Stimulated activated CD4-positive, alpha-beta T cell treated with anti-CD3 and anti-CD28 coated beads, Interleukin-4, amount 100 ng/mL, for 4 hours (primary cell): Measurements from ENCODE around the gene RASSF3.

ENCODE experiments used
- DNase-seq, 2 experiments: peaks; one replicate each; pipeline ENCODE4 v3.0.0-alpha.2; 2020

The RASSF3 gene

DNA sequence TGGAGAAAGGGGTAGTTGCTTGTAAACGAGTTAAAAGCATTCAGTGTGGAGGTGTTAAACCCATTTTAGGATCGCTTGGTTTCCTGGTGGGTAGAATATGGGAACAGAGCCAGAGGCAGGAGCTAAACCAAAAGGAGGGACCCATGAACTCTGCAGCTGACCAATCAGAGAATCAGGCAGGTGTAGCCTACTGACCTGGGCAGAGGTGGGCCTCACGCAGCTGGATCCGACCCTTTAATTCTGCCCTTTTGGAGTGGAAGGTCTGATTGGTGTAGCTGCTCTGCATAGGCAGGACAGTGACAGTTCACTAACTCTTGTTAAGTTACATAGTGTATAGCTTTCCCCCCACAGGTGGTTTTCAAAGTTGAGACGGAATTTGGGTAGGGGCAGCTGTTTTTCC lies 85.3 kb downstream of the RASSF3 start:
- no peak for DNase-seq

DNA sequence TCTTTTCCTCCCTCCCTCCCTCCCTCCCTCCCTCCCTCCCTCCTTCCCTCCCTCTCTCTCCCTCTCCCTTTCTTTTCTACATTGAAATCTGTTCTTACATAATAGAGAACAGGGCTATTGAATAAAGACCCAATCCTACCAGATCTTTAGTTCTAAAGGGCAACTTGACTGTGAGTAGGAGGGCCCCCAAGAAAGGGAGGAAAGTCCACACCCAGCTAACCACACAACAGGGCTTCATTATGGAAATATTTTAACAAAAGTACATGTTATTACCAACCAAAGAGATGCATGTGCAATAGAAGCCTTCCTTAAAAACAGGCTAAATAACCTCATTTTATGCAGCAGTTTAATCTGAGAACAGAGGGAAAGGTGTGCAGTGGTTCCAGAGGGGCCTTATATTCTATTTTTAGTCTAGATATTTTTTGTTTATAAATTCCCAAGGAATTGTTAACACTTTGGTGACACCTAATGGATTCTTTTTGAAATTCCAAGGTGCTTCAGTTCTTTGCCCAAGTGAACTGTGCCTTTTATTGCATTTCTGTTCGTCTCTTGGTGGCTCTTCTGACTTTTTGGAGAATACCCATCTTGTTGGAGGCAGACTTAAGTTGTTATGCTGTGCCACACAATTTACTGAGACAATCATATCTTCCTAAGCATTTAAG lies 85.9 kb downstream of the RASSF3 start:
- no peak for DNase-seq

DNA sequence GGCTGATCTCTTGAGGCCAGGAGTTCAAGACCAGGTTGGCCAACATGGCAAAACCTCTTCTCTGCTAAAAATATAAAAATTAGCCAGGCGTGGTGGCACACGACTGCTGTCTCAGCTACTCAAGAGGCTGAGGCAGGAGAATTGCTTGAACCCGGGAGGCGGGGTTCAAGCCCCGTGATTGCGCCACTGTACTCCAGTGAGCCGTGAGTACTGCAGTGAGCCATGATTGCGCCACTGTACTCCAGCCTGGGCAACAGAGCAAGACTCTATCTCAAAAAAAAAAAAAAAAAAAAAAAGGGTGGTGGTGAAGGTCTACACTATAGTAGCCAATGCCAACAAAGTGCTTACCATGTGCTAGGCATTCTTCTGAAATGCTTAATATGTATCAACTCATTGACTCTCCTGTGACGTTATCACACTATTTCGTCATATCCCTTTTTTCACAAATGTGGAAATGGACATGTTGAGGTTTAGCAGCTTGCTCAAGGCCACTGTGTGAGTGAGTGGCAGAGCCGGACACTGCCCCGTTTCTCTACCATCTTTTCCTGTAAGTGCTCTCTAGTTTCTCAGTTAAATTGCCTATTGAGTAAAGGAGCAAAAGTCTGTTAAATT lies 89.3 kb downstream of the RASSF3 start:
- no peak for DNase-seq

DNA sequence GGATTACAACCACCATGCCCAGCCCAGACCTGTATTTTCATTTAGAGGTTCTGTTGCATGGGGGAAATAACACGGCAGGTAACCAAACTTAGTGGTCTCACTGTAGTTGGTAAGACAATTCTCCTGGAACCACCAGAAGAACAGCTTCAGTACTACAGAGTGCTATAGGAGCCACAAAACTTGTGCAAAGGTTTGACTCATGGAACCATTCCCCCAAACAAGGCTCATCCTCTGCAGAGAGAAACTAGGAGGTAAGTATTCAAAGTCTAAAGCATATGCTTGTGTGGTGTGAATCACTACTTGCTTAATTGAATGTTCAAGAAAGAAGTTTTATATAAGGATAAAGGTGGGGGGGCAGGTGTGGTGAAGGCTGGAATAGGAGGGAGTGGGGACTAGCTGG lies 90.2 kb downstream of the RASSF3 start:
- DNase-seq: no peak

DNA sequence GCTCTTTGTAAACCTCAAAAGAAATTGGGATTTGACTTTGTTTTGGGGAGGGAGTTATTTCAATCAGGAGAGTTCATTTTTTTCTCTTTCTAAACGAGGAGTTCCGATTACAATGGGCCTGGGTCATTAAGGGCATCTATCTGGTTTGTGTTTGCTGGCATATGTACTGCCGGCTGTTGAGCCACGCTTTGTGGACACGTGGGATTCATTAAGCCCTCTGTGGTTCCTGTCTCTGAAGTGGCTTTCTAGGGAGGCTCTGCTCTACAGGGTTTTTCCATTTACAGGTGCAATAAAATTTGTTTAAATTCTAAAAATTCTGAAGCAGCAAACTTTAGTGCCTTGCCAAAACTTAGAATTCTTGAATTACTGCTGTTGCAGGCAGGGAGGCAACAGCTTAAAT lies 91.0 kb downstream of the RASSF3 start:
- no peak for DNase-seq

DNA sequence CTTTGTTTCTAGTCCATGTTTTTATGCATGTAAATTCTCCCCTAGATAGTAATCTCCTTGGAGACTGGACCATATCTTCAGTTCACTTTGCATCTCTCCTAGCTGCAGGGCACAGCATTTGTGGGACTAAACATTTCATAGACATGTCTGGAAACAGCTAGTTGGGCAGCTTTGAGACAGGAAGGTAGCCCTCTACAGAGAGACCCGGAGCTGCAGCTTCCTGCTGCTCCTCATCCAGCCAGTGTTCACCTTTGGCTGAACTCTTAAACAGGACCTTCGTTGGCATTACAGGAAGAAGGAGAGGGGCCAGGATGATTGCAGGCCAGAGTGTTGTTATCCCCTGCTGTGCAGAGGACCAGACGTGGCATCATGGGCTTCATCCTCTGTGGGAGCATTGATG lies 96.0 kb downstream of the RASSF3 start:
- no peak for DNase-seq

DNA sequence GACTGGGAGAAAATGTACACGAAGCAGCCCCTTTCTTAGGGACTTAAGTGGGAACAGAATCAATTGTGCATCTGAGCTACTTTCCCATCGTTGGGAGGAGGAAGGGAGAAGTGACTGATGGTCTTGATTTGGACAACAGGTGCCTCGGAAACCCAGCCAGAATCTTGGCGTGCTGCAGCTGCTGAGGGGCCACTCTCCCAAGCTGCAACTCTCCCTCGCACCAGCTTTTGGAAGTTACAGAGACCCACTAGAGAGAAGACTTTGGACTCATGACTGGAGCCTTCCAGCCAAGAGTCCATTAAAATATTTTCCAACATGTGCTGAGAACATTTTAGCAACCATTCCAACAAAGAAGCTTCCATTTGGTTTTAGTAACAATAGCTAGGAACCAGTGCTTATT lies 96.6 kb downstream of the RASSF3 start:
- no peak for DNase-seq

DNA sequence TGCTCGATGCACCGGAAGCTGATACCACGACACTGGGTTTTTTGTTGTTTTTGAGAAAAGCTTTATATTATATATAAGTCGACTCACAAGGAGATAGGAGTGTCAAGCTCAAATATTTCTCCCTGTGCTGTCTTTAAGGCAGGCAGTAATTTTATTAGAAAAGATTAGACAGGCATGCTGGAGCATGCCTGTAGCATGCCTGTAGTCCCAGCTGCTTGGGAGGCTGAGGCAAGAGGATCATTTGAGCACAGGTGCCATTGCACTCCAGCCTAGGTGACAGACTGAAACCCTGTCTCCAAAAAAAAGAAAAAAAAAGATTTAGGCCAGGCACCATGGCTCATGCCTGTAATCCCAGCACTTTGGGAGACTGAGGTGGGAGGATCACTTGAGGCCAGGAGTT lies 97.1 kb downstream of the RASSF3 start:
- DNase-seq: no peak

DNA sequence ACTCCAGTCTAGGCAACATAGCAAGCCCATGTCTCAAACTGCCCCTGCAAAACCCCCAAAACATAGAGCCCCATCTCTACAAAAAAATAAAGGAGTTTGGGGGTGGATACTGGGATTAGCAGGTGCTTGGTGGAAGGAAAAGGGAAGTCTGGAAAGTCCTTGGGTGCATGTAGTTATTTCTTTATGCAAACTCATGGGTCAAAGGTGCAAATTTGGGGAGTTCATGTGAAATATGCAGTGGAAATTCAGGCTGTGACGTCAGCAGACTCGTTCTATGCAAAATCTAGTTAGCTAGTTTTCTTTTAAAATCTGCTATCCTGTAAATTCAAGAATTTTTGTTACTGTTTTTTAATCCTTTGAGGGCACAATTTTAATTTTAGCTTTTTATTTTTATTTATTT lies 97.6 kb downstream of the RASSF3 start:
- no peak for DNase-seq

DNA sequence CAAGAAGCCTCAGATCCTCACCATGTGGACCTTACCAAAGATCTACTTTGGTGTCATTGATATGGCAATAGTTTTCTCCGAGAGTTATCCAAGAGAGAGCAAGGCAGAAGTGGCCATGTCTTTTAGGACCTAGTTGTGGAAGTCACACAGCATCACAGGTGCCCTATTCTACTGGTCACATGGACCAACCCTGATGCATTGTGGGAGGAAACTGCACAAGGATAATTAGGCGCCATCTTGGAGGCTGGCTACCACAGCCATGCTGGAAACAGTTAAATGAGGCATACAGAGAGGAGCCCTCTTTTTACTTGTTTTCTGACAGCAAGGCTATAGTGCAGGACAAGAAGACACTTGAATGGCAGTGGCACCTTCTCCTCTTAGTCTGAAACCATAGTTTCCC lies 99.1 kb downstream of the RASSF3 start:
- no peak for DNase-seq

DNA sequence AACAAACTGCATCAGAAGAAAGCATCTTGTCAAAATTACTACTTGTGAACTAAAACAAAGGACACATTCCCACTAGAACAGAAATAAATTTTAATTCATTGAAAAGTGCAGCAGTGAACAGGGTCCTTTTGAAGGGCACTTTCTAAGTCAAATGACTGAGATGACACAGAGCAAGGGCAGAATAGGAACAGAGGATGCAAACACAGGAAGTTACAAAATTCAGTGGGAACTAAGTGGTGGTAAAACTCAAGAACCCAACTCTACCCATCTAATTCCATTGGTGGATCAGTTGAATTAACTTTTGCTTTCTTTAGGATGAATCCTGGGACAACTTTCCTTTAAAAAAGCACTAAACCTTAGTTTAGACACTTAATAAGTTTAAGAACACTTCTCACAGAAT lies 103.1 kb downstream of the RASSF3 start:
- no peak for DNase-seq

DNA sequence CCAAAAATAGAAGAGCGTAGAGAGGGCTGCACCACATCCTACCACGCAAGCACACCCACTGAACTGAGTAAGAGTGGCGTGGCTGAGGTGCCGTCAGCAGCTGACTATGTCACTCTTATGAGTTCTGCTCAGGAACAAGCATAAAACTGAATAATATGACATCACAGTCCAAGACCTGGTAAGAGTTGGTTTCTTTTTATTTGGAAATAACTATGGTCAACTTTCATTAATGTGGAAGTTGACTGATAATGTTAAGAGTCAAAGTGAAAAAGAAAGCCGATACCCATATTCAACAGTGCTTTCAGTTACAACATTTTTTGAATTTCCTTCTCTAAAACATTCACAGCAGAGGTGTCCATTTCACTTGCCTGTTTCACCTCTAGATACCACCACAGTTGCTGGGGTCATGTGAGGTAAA lies 104.3 kb downstream of the RASSF3 start:
- peak in 1 of 2 experiments; percentile 9 for DNase-seq

DNA sequence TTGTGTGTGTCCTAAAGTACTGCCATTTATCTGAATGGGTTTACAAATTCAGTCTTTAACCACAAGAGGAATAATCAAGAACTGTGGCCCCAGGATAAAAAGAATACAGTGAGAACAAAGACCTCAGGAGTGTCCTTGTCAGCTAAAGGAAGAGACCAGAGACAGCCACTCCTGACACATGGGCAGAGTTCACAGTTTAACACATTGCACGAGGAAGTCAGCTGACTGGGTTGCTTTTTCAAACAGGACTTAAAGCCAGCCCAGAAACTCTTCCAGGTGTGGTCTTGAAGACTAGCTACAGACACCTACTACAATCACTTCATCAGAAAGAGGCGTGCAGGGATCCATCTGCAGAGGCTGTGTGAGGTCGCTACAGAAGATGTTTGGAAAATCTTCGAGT lies 106.1 kb downstream of the RASSF3 start:
- no peak for DNase-seq

DNA sequence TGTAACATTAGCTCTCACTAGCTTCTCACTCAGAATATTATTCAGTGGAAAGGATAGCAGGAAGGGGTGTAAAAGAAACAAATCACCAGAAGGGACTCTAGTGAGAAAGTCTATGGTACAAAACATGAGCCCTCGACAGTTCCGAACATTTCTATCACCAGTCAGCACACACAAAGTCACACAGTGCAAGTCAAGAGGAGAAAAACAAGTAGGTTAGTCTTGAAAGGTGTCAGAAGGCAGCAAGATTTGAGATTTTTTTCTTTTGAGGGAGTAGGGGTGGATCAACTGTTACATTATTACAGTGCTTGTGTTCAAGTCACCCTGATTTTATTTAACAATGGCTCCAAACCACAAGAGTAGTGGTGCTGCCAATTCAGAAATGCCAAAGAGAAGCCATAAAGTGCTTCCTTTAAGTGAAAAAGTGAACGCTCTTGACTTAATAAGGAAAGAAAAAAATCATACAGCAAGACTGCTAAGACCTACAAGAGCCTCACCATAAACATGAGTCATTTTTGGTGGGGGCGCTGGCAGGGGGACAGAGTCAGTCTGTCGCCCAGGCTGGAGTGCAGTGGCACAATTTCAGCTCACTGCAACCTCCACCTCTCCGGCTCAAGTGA lies 106.7 kb downstream of the RASSF3 start:
- DNase-seq: no peak

DNA sequence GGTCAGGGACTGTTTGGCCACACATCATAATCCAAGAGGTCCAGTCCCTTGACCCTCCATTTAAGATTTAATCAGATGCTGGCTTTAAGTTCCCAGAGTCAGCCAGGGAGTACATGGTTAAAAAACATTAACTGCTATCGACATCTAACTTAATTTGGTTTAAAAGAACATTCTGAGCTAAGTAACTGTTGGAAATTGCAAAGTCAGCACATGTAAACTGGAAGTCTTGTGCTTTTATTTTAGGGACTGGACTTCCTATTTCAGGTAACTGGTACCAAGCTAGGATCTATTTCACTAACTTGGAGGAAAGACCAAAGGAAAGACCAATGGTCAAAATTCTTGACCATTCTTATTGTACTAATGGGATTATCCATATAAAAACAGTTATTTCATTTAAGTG lies 108.4 kb downstream of the RASSF3 start:
- no peak for DNase-seq

DNA sequence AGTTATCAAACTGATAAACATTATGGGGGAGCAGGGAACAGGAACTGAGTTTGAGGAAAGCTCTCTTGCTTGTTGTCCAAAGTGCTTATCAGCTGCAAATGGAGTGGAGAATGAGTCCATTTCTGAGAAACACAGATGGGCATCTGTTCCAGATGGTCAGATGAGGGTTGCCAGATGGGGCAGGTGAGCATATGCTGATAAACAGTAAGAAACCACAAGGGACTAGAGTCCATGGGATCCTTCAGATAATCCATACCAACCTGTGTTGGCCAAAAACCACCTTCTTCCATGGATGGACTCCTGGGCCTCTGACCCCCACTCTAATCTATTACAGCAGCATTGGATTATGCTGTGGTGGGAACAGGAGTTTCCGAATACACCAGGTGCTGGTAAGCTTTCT lies 110.6 kb downstream of the RASSF3 start:
- DNase-seq: no peak

DNA sequence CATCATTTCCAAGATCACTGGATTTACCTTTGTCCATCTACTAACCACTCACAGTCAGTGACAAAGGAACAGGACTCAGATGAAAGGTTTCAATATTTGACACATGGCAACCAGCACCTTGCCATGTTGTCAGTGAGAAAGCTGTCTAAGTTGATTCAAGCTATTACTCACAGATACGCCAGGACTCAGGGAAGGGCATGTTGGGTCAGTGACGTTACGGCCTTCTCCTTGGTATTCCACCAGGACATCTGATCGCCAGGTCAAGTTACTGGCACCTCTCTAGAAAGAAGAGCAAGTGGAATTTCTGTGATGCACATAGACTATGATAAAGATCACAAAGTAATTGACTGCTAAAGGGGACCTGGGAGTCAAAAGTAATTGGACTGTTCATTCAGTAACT lies 112.5 kb downstream of the RASSF3 start:
- DNase-seq: no peak

DNA sequence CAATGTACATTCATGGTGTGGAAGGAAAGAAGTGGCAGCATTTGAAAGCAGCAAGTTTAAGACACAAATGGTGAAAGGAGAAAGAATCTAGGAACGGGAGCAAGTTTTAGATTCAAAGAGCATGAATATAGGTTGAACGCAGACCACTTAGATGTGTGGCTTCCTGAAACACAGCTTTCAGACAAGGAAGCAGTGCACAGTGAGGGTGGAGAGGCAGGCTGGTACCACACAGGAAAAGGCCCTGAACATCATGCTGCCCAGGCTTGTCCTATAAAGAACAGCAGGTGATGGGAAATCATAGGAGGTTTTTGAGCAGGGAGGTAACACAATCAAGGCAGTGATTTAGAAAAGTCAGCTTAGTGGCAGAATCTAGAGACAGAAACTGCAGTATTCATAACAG lies 113.3 kb downstream of the RASSF3 start:
- no peak for DNase-seq

DNA sequence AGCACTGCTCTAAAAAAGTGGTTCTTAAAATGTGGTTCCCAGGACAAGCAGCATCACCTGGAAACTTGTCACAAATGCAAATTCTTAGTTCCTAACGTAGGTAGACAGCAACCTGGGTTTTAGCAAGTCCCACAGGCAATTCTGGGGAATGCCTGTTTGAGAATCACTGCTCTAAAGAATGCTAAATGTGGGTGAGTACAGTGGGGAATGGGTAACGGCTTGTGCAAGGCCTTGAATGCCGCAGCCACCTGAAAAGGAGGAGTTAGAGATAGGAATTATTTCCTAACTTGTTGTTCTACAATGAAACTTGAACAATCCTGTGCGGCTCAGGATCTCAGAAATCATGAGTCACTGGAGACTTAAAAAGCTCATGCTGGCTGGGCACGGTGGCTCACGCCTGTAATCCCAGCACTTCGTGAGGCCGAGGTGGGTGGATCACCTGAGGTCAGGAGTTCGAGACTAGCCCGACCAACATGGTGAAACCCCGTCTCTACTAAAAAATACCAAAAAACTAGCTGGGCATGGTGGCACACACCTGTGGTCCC lies 114.0 kb downstream of the RASSF3 start:
- DNase-seq: no peak

DNA sequence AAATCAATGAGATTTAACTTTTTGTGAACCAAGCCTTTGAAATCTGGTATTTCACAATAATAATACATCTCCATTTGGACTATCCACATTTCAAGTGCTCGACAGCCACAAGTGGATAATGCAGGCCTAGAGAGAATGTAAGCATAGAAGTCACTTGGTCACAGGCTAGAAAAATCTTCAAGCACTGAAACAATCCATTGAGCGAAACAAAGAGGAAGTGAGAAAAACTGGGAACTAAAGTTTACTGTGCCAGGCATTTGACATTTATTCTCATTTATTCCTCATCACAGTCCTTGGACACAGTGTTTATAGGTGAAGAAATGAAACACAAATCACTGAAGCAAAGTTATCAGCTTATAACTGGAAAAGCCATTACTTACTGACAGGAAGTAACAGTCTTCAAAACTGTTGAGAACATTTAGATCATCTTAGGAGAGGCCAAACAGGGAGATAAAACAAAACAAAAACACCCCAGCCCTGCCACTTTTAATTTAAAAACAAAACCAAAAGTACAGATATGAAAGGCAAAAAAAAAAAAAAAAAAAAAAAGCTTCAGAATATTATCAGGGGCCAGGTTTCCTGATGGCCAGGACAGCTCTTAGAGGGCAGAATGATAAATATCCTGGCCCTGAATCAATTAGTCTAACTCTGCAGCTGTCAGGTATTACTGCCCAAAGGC lies 119.8 kb downstream of the RASSF3 start:
- no peak for DNase-seq

DNA sequence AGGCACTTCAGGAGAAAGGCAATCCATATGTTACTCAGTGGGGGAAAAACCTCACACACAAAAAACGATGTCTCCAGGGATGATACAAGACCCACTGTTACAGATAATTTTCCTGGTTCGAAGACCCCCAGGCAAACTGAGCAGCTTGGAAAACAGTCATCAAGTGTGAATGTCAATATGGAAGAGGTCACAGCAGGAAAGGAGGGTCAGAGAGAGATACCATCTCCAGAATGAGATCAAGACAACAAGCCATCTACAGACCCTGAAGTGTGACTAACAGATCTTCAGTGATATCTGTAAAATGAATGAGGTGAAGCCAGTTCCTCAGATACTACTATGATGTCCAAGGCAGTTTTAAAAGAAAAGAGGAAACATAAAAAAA lies 120.3 kb downstream of the RASSF3 start:
- no peak for DNase-seq

DNA sequence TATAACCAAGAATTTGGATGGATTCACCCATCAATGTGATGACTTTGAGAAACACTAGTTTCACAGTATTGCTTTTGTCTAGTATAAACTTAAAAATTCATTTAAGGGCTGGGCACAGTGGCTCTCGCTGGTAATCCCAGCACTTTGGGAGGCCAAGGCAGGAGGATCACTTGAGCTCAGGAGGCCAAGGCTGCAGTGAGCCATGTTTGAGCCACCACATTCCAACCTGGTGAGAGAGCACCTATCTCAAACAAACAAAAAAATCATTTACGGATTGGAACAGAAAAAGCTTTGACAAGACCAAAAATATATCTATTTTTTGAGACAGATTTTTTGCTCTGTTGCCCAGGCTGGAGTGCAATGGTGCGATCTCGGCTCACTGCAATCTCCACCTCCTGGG lies 121.4 kb downstream of the RASSF3 start:
- no peak for DNase-seq

DNA sequence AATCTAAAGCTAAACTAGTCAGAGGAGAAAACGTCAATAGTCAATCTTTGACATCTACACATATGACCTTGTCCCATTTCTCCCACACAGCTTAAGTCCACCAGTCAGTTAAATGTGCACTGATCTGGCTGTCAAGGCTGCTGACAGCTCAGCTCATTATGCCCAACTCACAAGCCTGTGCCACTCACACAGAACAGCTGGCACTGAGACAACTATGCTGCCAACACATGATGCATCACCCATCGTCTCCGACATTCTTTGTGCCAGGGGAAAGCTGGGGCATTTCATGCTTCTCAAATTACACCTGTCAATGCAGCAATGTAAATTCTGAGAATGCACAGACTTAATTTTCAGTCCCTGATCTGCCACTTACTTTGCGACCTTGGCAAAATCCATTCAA lies 123.6 kb downstream of the RASSF3 start:
- DNase-seq: no peak

DNA sequence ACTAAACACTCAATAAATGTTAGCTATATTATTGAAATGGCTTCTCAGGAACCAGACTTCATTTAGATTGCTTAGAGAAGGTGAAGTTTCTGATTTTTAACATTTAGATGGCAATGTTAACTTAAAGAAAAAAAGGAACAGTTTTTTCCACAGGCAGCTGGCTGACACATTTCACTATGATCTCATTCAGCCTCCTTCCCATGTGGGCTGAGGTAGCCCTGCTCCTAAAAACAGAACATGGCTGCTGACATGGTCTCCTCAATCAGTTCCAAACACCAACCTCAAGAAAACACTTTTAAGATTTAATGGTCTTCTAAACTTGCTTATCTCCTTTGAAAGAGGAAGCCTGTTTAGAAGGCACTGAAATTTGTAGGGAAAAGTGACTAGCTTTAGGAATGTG lies 125.1 kb downstream of the RASSF3 start:
- no peak for DNase-seq
